Measurements from ENCODE around the gene TMEM63C.

DNA sequence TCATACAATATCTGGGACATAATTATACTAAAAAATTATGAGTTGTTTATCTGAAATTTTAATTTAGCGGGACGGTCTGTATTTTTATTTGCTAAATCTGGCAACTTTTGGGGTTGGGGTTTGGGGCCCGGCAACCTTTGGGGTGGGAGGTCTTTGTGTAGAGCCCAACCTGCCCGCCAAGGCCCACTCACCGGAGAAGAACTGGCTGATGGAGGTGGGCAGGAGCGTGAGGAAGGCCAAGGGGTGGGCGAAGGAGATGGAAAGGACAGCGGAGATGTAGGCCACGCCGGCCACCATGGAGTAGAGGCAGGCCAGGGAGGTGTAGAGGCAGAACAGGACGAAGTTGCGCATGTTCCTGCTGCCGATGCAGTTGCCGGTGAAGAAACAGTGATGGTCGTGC, 42.6 kb upstream of the TMEM63C start:
- TF ChIP-seq, protein P1, sequence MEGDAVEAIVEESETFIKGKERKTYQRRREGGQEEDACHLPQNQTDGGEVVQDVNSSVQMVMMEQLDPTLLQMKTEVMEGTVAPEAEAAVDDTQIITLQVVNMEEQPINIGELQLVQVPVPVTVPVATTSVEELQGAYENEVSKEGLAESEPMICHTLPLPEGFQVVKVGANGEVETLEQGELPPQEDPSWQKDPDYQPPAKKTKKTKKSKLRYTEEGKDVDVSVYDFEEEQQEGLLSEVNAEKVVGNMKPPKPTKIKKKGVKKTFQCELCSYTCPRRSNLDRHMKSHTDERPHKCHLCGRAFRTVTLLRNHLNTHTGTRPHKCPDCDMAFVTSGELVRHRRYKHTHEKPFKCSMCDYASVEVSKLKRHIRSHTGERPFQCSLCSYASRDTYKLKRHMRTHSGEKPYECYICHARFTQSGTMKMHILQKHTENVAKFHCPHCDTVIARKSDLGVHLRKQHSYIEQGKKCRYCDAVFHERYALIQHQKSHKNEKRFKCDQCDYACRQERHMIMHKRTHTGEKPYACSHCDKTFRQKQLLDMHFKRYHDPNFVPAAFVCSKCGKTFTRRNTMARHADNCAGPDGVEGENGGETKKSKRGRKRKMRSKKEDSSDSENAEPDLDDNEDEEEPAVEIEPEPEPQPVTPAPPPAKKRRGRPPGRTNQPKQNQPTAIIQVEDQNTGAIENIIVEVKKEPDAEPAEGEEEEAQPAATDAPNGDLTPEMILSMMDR (IDR thresholded peaks at IDR 0.05; ENCODE audit: poor library complexity, severe bottlenecking): no peak
- no peak for TF ChIP-seq EZH2 (IDR thresholded peaks at IDR 0.05; ENCODE audit: borderline replicate concordance, insufficient read depth, low read length, poor library complexity, severe bottlenecking)
- TF ChIP-seq EP300 (conservative IDR thresholded peaks at IDR 0.05; ENCODE audit: poor library complexity, severe bottlenecking): no peak
- TF ChIP-seq RAD21 (conservative IDR thresholded peaks at IDR 0.05): no peak
- TF ChIP-seq POLR2AphosphoS5 (IDR thresholded peaks at IDR 0.05): no peak
- no peak for TF ChIP-seq TAF1 (IDR thresholded peaks at IDR 0.05; ENCODE audit: low read depth)

Data from neural cell (in vitro differentiated cells).